HG03469 (cell line): ENCODE results near the gene AHI1.

ENCODE experiments used
- ATAC-seq: cut with Tn5 transposase; IDR thresholded peaks from one replicate; pipeline ENCODE4 v1.9.1; 2021; ENCODE audit warnings: mild to moderate bottlenecking, moderate library complexity, moderate number of reproducible peaks; ENCODE audit not compliant: unreplicated experiment

Gene AHI1

GRCh38 chr6:135304883-135305282 lies 192.7 kb downstream of the AHI1 start:
- no peak for ATAC-seq

GRCh38 chr6:135301304-135301703 lies 196.2 kb downstream of the AHI1 start:
- ATAC-seq: no peak

- no peak for ATAC-seq
Measured at GRCh38 chr6:135300576-135300975, 197.0 kb downstream of the AHI1 start.

- ATAC-seq: no peak
Measured at GRCh38 chr6:135299256-135299655, 198.3 kb downstream of the AHI1 start.

GRCh38 chr6:135298455-135298854 lies 199.1 kb downstream of the AHI1 start:
- ATAC-seq: no peak

GRCh38 chr6:135296715-135297114 lies 200.8 kb downstream of the AHI1 start:
- ATAC-seq: no peak

GRCh38 chr6:135295085-135295484 lies 202.5 kb downstream of the AHI1 start:
- ATAC-seq: no peak

GRCh38 chr6:135291288-135292076 lies 206.1 kb downstream of the AHI1 start:
- ATAC-seq: no peak

GRCh38 chr6:135289816-135290215 lies 207.7 kb downstream of the AHI1 start:
- no peak for ATAC-seq

- ATAC-seq: no peak
Measured at GRCh38 chr6:135286962-135287538, 210.5 kb downstream of the AHI1 start.

GRCh38 chr6:135285165-135285564 lies 212.4 kb downstream of the AHI1 start:
- ATAC-seq: no peak

GRCh38 chr6:135283926-135284325 lies 213.6 kb downstream of the AHI1 start:
- no peak for ATAC-seq

- no peak for ATAC-seq
Measured at GRCh38 chr6:135282395-135282794, 215.1 kb downstream of the AHI1 start.

GRCh38 chr6:135281964-135282363 lies 215.6 kb downstream of the AHI1 start:
- ATAC-seq: no peak

- ATAC-seq: no peak
Measured at GRCh38 chr6:135281227-135281626, 216.3 kb downstream of the AHI1 start.

GRCh38 chr6:135280375-135281136 lies 217.0 kb downstream of the AHI1 start:
- no peak for ATAC-seq

GRCh38 chr6:135277422-135277821 lies 220.1 kb downstream of the AHI1 start:
- no peak for ATAC-seq

GRCh38 chr6:135274561-135275293 lies 222.8 kb downstream of the AHI1 start:
- no peak for ATAC-seq

GRCh38 chr6:135271626-135272025 lies 225.9 kb downstream of the AHI1 start:
- no peak for ATAC-seq

- no peak for ATAC-seq
Measured at GRCh38 chr6:135270676-135271536, 226.6 kb downstream of the AHI1 start.
